Panc1 (cell line): ENCODE results near the gene ARMS2. TPM values are rescaled to one million over a fixed set of nuclear protein-coding genes. Genes with fewer than 3 reads are reported as not detected.

Experiments
- ATAC-seq: fragments of 200-7000 bp; cut with Tn5 transposase; 2 replicates; pipeline ENCODE4 v1.9.1; 2020; ENCODE audit warnings: mild to moderate bottlenecking, moderate library complexity
- BruUV-seq: library from RNA; stranded (reverse); fragments of 400-500 nt; replicated peaks from 2 replicates; lab custom pipeline; 2021; lab: Mats Ljungman, UMichigan
- CTCF ChIA-PET: fragments of 300-600 bp; sonication (Branson Sonifier 250); formaldehyde crosslinking; loops from one replicate; lab custom pipeline; 2022; ENCODE audit warnings: antibody characterized with exemption; lab: Charles Lee
- POLR2A ChIA-PET: fragments of 300-600 bp; sonication (Branson Sonifier 250); formaldehyde crosslinking; loops from one replicate; lab custom pipeline; 2022; ENCODE audit warnings: antibody characterized with exemption; lab: Charles Lee
- DNase-seq: peaks from one replicate; pipeline ENCODE4 v3.0.0-alpha.2; 2010; ENCODE audit warnings: low read depth, low spot score
- H3K27ac ChIP-seq: 2 replicates; pipeline ENCODE4 v1.5.1; 2011; ENCODE audit warnings: mild to moderate bottlenecking, low read length, inconsistent platforms
- H3K27me3 ChIP-seq: fragments of 200-500 bp; sonication (Bioruptor generic); 2 replicates; pipeline ENCODE4 v1.6.0; 2014; ENCODE audit warnings: low read length, inconsistent platforms; ENCODE audit not compliant: control insufficient read depth, insufficient read depth
- H3K36me3 ChIP-seq: fragments of 200-500 bp; sonication (Bioruptor generic); 2 replicates; pipeline ENCODE4 v1.5.1; 2014; ENCODE audit warnings: inconsistent platforms, mild to moderate bottlenecking, low read length, moderate library complexity; ENCODE audit not compliant: control insufficient read depth, insufficient read depth
- H3K4me1 ChIP-seq: 2 replicates; pipeline ENCODE4 v1.5.1; 2011; ENCODE audit warnings: inconsistent platforms, mild to moderate bottlenecking, low read length, moderate library complexity; ENCODE audit not compliant: control insufficient read depth, insufficient read depth
- H3K4me3 ChIP-seq, 2 experiments: 2 replicates each; pipeline ENCODE4 v1.5.1; 2011 to 2012; ENCODE audit warnings: low read depth in 2 of 2, low read length in 2 of 2, mild to moderate bottlenecking in 2 of 2, inconsistent platforms in 1 of 2, moderate library complexity in 1 of 2
- H3K9me3 ChIP-seq: fragments of 200-500 bp; sonication (Bioruptor generic); 2 replicates; pipeline ENCODE4 v1.5.1; 2014; ENCODE audit warnings: low read depth, mild to moderate bottlenecking, inconsistent platforms, low read length, moderate library complexity; ENCODE audit not compliant: control insufficient read depth, insufficient read depth
- POLR2AphosphoS5 ChIP-seq: IDR thresholded peaks from 2 replicates; pipeline ENCODE4 v1.6.1; 2012; ENCODE audit warnings: mild to moderate bottlenecking, low read depth, low read length, moderate library complexity
- SIN3A ChIP-seq: IDR thresholded peaks from 2 replicates; pipeline ENCODE4 v1.6.1; 2012; ENCODE audit warnings: low read depth, mild to moderate bottlenecking, low read length, moderate library complexity, borderline replicate concordance; ENCODE audit not compliant: insufficient read depth
- TCF7L2 ChIP-seq: IDR thresholded peaks from 2 replicates; pipeline ENCODE4 v1.6.1; 2011; ENCODE audit warnings: mild to moderate bottlenecking, low read depth, low read length, inconsistent platforms
- in situ Hi-C: cut with HindIII; loops from 2 replicates; pipeline ENCODE4 v1.10.0; 2016; ENCODE audit warnings: low sequenced_read_pairs, low pct_unique_long_range_greater_than_20kb
- intact Hi-C: fragments of 100-400 bp; cut with micrococcal nuclease; formaldehyde crosslinking; loops from one replicate; pipeline ENCODE4 v1.10.0; 2022; ENCODE audit not compliant: unreplicated experiment
- total RNA-seq: library from RNA; stranded (reverse); gene quantifications from one replicate; pipeline ENCODE4 v1.2.1, GENCODE V29; 2021; ENCODE audit not compliant: unreplicated experiment
- TF ChIP-seq, protein P1 (sequence below), 2 experiments: IDR thresholded peaks; 2 replicates each; pipeline ENCODE4 v1.6.1; 2011 to 2012; ENCODE audit warnings: low read depth in 2 of 2, control low read depth in 1 of 2, low read length in 1 of 2, mild to moderate bottlenecking in 1 of 2, moderate library complexity in 1 of 2; ENCODE audit not compliant: insufficient read depth in 1 of 2
- TF ChIP-seq, protein P2 (sequence below): fragments of 450-650 bp; IDR thresholded peaks from 2 replicates; pipeline ENCODE4 v1.5.1; 2017; ENCODE audit warnings: mild to moderate bottlenecking

ARMS2 gene
- total RNA-seq, 1 experiment from 2014 or later: not detected

DNA sequence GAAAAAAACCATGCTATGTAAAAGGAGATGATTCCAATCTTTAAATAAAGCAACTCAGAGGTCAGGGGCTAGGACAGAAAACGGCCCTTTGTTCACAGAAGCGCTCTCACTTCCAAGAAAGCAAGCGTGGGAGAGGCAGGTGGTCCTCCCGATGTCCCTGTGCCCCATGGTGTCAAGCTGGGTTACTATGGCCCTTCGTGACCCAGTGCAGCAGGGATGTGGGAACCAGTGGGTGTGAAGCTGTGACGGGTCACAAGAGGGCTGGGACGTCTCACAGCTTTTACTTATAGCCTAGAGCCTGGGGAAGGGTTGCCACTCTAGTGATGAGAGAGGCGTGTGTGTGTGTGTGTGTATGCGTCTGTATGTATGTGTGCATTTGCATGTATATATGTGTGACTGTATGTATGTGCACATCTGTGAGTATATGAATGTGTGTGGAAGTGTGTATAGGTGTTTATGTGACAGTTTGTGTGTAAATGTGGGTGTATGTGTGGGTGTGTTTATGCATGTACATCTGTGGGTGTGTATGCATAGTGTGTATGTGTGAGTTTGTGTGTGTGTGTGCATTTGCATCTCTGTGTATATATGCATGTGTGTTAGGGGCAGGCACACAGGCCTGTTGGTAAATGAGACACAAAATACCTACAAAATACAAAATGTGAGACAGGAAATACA is 32.1 kb downstream of the ARMS2 start:
- no TSS peak for BruUV-seq
- Histone ChIP-seq H3K4me1 (no peaks in the 10 kb centered on the region), H3K27me3 (no peaks in the 10 kb centered on the region), H3K27ac (no peak overlapping the region), H3K36me3 (no peaks in the 10 kb centered on the region), H3K9me3 (no peaks in the 10 kb centered on the region), H3K4me3 (no peak overlapping the region)
- POLR2A ChIA-PET: no interaction called here
- CTCF ChIA-PET: no interaction called here
- ATAC-seq (no peak), DNase-seq (no peak)
- in situ Hi-C loops: no loop called here
- TF ChIP-seq, protein P1, sequence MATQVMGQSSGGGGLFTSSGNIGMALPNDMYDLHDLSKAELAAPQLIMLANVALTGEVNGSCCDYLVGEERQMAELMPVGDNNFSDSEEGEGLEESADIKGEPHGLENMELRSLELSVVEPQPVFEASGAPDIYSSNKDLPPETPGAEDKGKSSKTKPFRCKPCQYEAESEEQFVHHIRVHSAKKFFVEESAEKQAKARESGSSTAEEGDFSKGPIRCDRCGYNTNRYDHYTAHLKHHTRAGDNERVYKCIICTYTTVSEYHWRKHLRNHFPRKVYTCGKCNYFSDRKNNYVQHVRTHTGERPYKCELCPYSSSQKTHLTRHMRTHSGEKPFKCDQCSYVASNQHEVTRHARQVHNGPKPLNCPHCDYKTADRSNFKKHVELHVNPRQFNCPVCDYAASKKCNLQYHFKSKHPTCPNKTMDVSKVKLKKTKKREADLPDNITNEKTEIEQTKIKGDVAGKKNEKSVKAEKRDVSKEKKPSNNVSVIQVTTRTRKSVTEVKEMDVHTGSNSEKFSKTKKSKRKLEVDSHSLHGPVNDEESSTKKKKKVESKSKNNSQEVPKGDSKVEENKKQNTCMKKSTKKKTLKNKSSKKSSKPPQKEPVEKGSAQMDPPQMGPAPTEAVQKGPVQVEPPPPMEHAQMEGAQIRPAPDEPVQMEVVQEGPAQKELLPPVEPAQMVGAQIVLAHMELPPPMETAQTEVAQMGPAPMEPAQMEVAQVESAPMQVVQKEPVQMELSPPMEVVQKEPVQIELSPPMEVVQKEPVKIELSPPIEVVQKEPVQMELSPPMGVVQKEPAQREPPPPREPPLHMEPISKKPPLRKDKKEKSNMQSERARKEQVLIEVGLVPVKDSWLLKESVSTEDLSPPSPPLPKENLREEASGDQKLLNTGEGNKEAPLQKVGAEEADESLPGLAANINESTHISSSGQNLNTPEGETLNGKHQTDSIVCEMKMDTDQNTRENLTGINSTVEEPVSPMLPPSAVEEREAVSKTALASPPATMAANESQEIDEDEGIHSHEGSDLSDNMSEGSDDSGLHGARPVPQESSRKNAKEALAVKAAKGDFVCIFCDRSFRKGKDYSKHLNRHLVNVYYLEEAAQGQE (IDR thresholded peaks at IDR 0.05; ENCODE audit: insufficient read depth in 1 of 2, low read depth in 2 of 2, low read length in 1 of 2): no peak
- TF ChIP-seq TCF7L2 (no peak), SIN3A (no peak), POLR2AphosphoS5 (no peak)
- TF ChIP-seq, protein P2, sequence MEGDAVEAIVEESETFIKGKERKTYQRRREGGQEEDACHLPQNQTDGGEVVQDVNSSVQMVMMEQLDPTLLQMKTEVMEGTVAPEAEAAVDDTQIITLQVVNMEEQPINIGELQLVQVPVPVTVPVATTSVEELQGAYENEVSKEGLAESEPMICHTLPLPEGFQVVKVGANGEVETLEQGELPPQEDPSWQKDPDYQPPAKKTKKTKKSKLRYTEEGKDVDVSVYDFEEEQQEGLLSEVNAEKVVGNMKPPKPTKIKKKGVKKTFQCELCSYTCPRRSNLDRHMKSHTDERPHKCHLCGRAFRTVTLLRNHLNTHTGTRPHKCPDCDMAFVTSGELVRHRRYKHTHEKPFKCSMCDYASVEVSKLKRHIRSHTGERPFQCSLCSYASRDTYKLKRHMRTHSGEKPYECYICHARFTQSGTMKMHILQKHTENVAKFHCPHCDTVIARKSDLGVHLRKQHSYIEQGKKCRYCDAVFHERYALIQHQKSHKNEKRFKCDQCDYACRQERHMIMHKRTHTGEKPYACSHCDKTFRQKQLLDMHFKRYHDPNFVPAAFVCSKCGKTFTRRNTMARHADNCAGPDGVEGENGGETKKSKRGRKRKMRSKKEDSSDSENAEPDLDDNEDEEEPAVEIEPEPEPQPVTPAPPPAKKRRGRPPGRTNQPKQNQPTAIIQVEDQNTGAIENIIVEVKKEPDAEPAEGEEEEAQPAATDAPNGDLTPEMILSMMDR: no peak
- intact Hi-C loops: no loop called here

DNA sequence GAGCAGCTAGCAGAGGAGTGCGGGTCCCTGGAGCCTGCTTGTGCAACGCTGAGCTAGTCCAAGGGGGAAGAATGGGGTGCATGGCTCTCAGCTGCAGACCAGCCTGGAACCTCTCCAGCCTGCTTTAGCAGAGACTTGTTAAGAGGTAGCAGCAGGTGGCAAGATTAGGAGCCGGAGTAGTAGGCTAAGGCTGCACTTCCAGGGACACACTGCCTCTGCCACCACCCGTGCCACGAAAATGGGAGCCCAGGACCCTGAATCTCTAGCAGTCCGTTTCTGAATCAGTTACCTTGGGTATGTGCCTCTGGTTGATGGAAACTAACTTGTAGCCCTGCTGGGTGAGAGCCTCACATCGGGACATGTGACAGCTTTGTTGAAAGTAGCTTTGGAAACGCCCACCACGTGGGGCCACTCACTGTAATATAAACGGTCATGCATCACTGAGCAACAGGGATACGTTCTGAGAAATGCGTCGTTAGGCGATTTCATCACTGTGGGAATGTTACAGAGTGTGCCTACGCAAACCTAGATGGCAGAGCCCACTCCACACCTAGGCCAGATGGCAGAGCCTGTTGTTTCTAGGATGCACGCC is 32.8 kb downstream of the ARMS2 start:
- no peak overlapping the region for H3K4me3 ChIP-seq
- CTCF ChIA-PET: no interaction called here
- H3K36me3 ChIP-seq: no peaks in the 10 kb centered on the region
- POLR2A ChIA-PET: no interaction called here
- no peak for DNase-seq
- H3K27me3 ChIP-seq: no peaks in the 10 kb centered on the region
- H3K4me1 ChIP-seq: no peaks in the 10 kb centered on the region
- TF ChIP-seq, protein P1 (IDR thresholded peaks at IDR 0.05; ENCODE audit: insufficient read depth in 1 of 2, low read depth in 2 of 2, low read length in 1 of 2): no peak
- no peak for TF ChIP-seq TCF7L2
- no peak for TF ChIP-seq POLR2AphosphoS5
- TF ChIP-seq SIN3A: no peak
- TF ChIP-seq, protein P2: no peak
- H3K27ac ChIP-seq: no peak overlapping the region
- in situ Hi-C loops (no loop called here), intact Hi-C loops (no loop called here)
- BruUV-seq: no TSS peak
- ATAC-seq: no peak; the same call in 1 of the 2 replicates
- no peaks in the 10 kb centered on the region for H3K9me3 ChIP-seq
